ENCODE data around the gene GOLGA3. TPM values are rescaled to one million over a fixed set of nuclear protein-coding genes. Genes with fewer than 3 reads are reported as not detected.

Gene GOLGA3
- total and polyA plus RNA-seq, 4 donors = 5.0 to 43.0 (median 15.8) TPM

DNA sequence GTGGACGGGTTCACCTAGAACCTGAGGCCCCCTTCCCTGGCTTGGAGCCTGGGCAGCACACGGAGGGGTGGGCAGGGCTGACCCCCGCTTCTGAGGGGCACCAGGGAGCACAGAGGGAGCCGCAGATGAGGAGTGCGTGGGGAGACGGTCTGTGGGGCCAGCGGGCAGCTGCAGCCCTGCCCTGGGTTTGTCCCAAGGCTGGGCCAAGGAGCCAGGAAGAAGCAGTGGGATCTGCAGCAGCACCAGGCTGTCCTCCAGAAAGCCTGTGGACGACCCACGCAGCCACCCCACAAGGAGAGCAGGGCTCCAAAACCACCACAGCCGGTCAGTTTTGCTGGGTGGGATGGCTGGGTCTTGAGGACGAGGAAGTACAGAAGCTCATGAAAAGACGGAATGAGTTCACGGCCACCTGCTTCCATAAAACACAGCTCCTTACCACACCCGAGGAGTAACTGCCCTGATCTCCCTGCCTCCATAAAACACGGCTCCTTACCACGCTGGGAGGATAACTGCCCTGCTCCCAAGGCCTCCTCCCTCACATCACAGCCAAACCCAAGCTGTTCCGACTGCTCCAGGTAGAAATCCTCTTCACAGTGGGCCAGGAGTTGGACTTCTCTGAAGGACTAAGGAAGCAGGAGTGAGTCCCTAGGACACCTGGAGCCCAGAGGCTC lies 9.9 kb upstream of the GOLGA3 start:
- 88% methylated on average over 17 of the region's 17 CpGs for WGBS
- no peak overlapping the region for H3K9ac ChIP-seq (ENCODE audit: low read depth in 1 of 2, low read length in 2 of 2)
- peaks cover 4 to 49% (median 19%) of the 10 kb centered on the region in 4 donors for H3K36me3 ChIP-seq (ENCODE audit: control insufficient read depth in 4 of 4, insufficient read depth in 3 of 4, low read depth in 1 of 4, low read length in 3 of 4)
- TF ChIP-seq, protein P1, sequence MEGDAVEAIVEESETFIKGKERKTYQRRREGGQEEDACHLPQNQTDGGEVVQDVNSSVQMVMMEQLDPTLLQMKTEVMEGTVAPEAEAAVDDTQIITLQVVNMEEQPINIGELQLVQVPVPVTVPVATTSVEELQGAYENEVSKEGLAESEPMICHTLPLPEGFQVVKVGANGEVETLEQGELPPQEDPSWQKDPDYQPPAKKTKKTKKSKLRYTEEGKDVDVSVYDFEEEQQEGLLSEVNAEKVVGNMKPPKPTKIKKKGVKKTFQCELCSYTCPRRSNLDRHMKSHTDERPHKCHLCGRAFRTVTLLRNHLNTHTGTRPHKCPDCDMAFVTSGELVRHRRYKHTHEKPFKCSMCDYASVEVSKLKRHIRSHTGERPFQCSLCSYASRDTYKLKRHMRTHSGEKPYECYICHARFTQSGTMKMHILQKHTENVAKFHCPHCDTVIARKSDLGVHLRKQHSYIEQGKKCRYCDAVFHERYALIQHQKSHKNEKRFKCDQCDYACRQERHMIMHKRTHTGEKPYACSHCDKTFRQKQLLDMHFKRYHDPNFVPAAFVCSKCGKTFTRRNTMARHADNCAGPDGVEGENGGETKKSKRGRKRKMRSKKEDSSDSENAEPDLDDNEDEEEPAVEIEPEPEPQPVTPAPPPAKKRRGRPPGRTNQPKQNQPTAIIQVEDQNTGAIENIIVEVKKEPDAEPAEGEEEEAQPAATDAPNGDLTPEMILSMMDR (IDR thresholded peaks at IDR 0.05; ENCODE audit: low read depth, low read length, missing input control) = no peak
- TF ChIP-seq YY1 (IDR thresholded peaks at IDR 0.05) (no peak), NR2F2 (IDR thresholded peaks at IDR 0.05) (no peak), FOXA1 (IDR thresholded peaks at IDR 0.05) (no peak), RXRA (IDR thresholded peaks at IDR 0.05) (no peak), SP1 (IDR thresholded peaks at IDR 0.05) (no peak), GABPA (IDR thresholded peaks at IDR 0.05 in 1 of 2, conservative IDR thresholded peaks at IDR 0.05 in 1 of 2) (no peak), FOXA2 (IDR thresholded peaks at IDR 0.05) (no peak), JUND (IDR thresholded peaks at IDR 0.05) (no peak)
- TF ChIP-seq, protein P2, sequence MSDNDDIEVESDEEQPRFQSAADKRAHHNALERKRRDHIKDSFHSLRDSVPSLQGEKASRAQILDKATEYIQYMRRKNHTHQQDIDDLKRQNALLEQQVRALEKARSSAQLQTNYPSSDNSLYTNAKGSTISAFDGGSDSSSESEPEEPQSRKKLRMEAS (IDR thresholded peaks at IDR 0.05) = no peak
- TF ChIP-seq, protein P3, sequence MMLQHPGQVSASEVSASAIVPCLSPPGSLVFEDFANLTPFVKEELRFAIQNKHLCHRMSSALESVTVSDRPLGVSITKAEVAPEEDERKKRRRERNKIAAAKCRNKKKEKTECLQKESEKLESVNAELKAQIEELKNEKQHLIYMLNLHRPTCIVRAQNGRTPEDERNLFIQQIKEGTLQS (IDR thresholded peaks at IDR 0.05) = no peak
- no peaks in the 10 kb centered on the region for H3K9me3 ChIP-seq (ENCODE audit: control insufficient read depth in 4 of 4, low read length in 3 of 4)
- H3K27me3 ChIP-seq (ENCODE audit: control insufficient read depth in 4 of 4, insufficient read depth in 4 of 4, low read length in 3 of 4) = no peaks in the 10 kb centered on the region
- H3K27ac ChIP-seq (ENCODE audit: low read depth in 1 of 2, low read length in 2 of 2) = no peak overlapping the region
- no peak for DNase-seq (ENCODE audit: low spot score)
- no peak overlapping the region for H3K4me3 ChIP-seq (ENCODE audit: low read depth in 1 of 3, low read length in 3 of 3)
- H3K4me1 ChIP-seq (ENCODE audit: control insufficient read depth in 4 of 4, insufficient read depth in 4 of 4, low read length in 3 of 4) = no peaks in the 10 kb centered on the region

DNA sequence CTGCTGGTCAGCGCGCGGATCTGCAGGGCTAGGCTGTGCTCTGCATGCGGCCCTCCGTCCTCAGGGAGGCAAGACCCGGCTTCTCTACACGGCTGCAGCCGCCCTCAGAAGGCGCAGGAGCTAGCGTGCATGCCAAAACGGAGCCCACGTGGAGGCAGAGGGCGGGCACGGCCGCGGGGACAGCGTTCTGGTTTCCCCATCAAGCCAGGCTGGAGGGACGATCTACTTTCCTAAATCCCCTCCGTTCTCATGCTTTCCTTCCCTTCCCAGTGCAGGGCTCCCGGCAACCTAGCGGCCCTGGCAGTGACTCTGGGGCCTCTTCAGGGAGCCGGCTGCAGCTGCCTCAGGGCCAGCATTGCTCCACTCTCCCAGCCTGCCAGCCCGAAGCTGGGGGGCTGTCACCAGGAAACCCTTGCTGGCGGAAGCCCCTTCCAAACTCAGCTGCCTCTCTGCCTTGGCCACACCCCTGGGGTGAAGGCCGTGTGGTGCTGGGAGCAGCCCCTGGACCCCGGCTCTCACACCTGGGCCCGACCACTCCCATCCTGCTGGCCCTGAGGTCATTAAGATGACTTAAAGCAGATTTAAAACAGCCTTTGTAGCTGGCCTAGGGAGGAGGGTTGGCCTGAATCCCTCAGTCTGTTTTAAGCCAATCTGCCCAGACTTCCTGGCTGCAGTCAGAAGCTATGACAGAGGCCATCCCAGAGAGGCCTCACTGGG lies 9.2 kb upstream of the GOLGA3 start:
- TF ChIP-seq, protein P4, sequence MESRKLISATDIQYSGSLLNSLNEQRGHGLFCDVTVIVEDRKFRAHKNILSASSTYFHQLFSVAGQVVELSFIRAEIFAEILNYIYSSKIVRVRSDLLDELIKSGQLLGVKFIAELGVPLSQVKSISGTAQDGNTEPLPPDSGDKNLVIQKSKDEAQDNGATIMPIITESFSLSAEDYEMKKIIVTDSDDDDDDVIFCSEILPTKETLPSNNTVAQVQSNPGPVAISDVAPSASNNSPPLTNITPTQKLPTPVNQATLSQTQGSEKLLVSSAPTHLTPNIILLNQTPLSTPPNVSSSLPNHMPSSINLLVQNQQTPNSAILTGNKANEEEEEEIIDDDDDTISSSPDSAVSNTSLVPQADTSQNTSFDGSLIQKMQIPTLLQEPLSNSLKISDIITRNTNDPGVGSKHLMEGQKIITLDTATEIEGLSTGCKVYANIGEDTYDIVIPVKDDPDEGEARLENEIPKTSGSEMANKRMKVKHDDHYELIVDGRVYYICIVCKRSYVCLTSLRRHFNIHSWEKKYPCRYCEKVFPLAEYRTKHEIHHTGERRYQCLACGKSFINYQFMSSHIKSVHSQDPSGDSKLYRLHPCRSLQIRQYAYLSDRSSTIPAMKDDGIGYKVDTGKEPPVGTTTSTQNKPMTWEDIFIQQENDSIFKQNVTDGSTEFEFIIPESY (IDR thresholded peaks at IDR 0.05) = no peak
- TF ChIP-seq NR2F2 (IDR thresholded peaks at IDR 0.05) (no peak), TAF1 (conservative IDR thresholded peaks at IDR 0.05) (no peak), RAD21 (IDR thresholded peaks at IDR 0.05) (no peak), GABPA (IDR thresholded peaks at IDR 0.05 in 1 of 2, conservative IDR thresholded peaks at IDR 0.05 in 1 of 2) (no peak), YY1 (IDR thresholded peaks at IDR 0.05) (no peak), JUND (IDR thresholded peaks at IDR 0.05) (no peak), FOXA2 (IDR thresholded peaks at IDR 0.05) (no peak), EGR1 (IDR thresholded peaks at IDR 0.05; ENCODE audit: low read depth in 2 of 2) (no peak), HNF4A (conservative IDR thresholded peaks at IDR 0.05) (no peak), FOXA1 (IDR thresholded peaks at IDR 0.05) (no peak), SP1 (IDR thresholded peaks at IDR 0.05) (no peak), HNF4G (IDR thresholded peaks at IDR 0.05) (no peak), RXRA (IDR thresholded peaks at IDR 0.05) (no peak)
- TF ChIP-seq, protein P3 (IDR thresholded peaks at IDR 0.05) = no peak
- TF ChIP-seq, protein P1 (IDR thresholded peaks at IDR 0.05; ENCODE audit: low read depth, low read length, missing input control) = no peak
- TF ChIP-seq, protein P2 (IDR thresholded peaks at IDR 0.05) = no peak
- TF ChIP-seq, protein P5, sequence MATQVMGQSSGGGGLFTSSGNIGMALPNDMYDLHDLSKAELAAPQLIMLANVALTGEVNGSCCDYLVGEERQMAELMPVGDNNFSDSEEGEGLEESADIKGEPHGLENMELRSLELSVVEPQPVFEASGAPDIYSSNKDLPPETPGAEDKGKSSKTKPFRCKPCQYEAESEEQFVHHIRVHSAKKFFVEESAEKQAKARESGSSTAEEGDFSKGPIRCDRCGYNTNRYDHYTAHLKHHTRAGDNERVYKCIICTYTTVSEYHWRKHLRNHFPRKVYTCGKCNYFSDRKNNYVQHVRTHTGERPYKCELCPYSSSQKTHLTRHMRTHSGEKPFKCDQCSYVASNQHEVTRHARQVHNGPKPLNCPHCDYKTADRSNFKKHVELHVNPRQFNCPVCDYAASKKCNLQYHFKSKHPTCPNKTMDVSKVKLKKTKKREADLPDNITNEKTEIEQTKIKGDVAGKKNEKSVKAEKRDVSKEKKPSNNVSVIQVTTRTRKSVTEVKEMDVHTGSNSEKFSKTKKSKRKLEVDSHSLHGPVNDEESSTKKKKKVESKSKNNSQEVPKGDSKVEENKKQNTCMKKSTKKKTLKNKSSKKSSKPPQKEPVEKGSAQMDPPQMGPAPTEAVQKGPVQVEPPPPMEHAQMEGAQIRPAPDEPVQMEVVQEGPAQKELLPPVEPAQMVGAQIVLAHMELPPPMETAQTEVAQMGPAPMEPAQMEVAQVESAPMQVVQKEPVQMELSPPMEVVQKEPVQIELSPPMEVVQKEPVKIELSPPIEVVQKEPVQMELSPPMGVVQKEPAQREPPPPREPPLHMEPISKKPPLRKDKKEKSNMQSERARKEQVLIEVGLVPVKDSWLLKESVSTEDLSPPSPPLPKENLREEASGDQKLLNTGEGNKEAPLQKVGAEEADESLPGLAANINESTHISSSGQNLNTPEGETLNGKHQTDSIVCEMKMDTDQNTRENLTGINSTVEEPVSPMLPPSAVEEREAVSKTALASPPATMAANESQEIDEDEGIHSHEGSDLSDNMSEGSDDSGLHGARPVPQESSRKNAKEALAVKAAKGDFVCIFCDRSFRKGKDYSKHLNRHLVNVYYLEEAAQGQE (IDR thresholded peaks at IDR 0.05) = no peak
- peaks cover 4 to 44% (median 18%) of the 10 kb centered on the region in 4 donors for H3K36me3 ChIP-seq (ENCODE audit: control insufficient read depth in 4 of 4, insufficient read depth in 3 of 4, low read depth in 1 of 4, low read length in 3 of 4)
- H3K27ac ChIP-seq (ENCODE audit: low read depth in 1 of 2, low read length in 2 of 2) = no peak overlapping the region
- no peaks in the 10 kb centered on the region for H3K4me1 ChIP-seq (ENCODE audit: control insufficient read depth in 4 of 4, insufficient read depth in 4 of 4, low read length in 3 of 4)
- H3K27me3 ChIP-seq (ENCODE audit: control insufficient read depth in 4 of 4, insufficient read depth in 4 of 4, low read length in 3 of 4) = no peaks in the 10 kb centered on the region
- 85% methylated on average over 27 of the region's 27 CpGs for WGBS
- H3K9ac ChIP-seq (ENCODE audit: low read depth in 1 of 2, low read length in 2 of 2) = no peak overlapping the region
- H3K4me3 ChIP-seq (ENCODE audit: low read depth in 1 of 3, low read length in 3 of 3) = no peak overlapping the region
- H3K9me3 ChIP-seq (ENCODE audit: control insufficient read depth in 4 of 4, low read length in 3 of 4) = no peaks in the 10 kb centered on the region
- DNase-seq (ENCODE audit: low spot score) = no peak
